DMS53 treated with DMSO at 0.1 percent for 48 hours (cell line): ENCODE results near the gene MTG1.

Experiments used
- DNase-seq: peaks from one replicate; lab custom pipeline; 2025; ENCODE audit not compliant: unreplicated experiment; lab: John Stamatoyannopoulos, UW

MTG1 gene

GRCh38 chr10:133445268-133445732, 51.3 kb downstream of the MTG1 start:
- DNase-seq: no peak

- DNase-seq: no peak
Observed at GRCh38 chr10:133445751-133446708, 52.1 kb downstream of the MTG1 start.

GRCh38 chr10:133446979-133447378, 53.0 kb downstream of the MTG1 start:
- no peak for DNase-seq

GRCh38 chr10:133448120-133448519, 54.2 kb downstream of the MTG1 start:
- DNase-seq: no peak

GRCh38 chr10:133451346-133451745, 57.4 kb downstream of the MTG1 start:
- no peak for DNase-seq

- no peak for DNase-seq
Observed at GRCh38 chr10:133452453-133452852, 58.5 kb downstream of the MTG1 start.

GRCh38 chr10:133453516-133454203, 59.7 kb downstream of the MTG1 start, which contains the start of gene SCART1:
Gene SCART1, plus strand, starts transcription at chr10:133453945. Its CDS starts 53 bp downstream, at chr10:133453998.
- DNase-seq: no peak

- no peak for DNase-seq
Observed at GRCh38 chr10:133454204-133454893, 60.4 kb downstream of the MTG1 start.

GRCh38 chr10:133455196-133455595, 61.2 kb downstream of the MTG1 start:
- no peak for DNase-seq

- DNase-seq: no peak
Observed at GRCh38 chr10:133455611-133456031, 61.7 kb downstream of the MTG1 start.

- DNase-seq: no peak
Observed at GRCh38 chr10:133456041-133456951, 62.3 kb downstream of the MTG1 start.

- no peak for DNase-seq
Observed at GRCh38 chr10:133457100-133457841, 63.3 kb downstream of the MTG1 start.

GRCh38 chr10:133458021-133458709, 64.2 kb downstream of the MTG1 start:
- DNase-seq: no peak

- no peak for DNase-seq
Observed at GRCh38 chr10:133458710-133459453, 64.9 kb downstream of the MTG1 start.

- DNase-seq: no peak
Observed at GRCh38 chr10:133459454-133460207, 65.7 kb downstream of the MTG1 start.

- DNase-seq: no peak
Observed at GRCh38 chr10:133460208-133460769, 66.3 kb downstream of the MTG1 start.

- no peak for DNase-seq
Observed at GRCh38 chr10:133461027-133461426, 67.1 kb downstream of the MTG1 start.
